Naive B cell (primary cell): ENCODE data around the gene OR8H2. TPM values are rescaled to one million over a fixed set of nuclear protein-coding genes. Genes with fewer than 3 reads are reported as not detected.
A peak's percentile ranks its signal among the peaks of the same experiment; 100 is the strongest.
"Not testable (repeated sequence)": the region's sequence is repeated elsewhere in the genome, so short reads cannot be mapped to it uniquely, and the experiment has no call there.

Experiments used
- ATAC-seq, 2 donors: fragments of 150-1000 bp; cut with Tn5 transposase; 2 replicates each; pipeline ENCODE4 v1.10.0; 2021; ENCODE audit warnings: low read depth in 2 of 2, mild to moderate bottlenecking in 2 of 2, moderate library complexity in 2 of 2
- DNase-seq: peaks from one replicate; pipeline ENCODE4 v3.0.0; 2022
- H3K27ac Mint-ChIP-seq, 6 donors: one replicate each; pipeline ENCODE4 v1.8.0; 2020 to 2022; ENCODE audit warnings: mild to moderate bottlenecking in 6 of 6, mixed read lengths in 6 of 6, moderate library complexity in 5 of 6, inconsistent platforms in 2 of 6
- H3K27me3 Mint-ChIP-seq, 3 donors: one replicate each; pipeline ENCODE4 v1.8.0; 2021 to 2022; ENCODE audit warnings: mixed read lengths in 3 of 3, mild to moderate bottlenecking in 1 of 3
- H3K36me3 Mint-ChIP-seq, 2 donors: one replicate each; pipeline ENCODE4 v1.8.0; 2020 to 2022; ENCODE audit warnings: mixed read lengths in 2 of 2, inconsistent platforms in 1 of 2, mild to moderate bottlenecking in 1 of 2
- H3K4me1 Mint-ChIP-seq, 3 donors: one replicate each; pipeline ENCODE4 v1.8.0; 2020 to 2022; ENCODE audit warnings: mixed read lengths in 3 of 3, inconsistent platforms in 1 of 3, mild to moderate bottlenecking in 1 of 3, moderate library complexity in 1 of 3
- H3K4me3 Mint-ChIP-seq, 8 donors: one replicate each; pipeline ENCODE4 v1.8.0; 2020 to 2022; ENCODE audit warnings: mild to moderate bottlenecking in 8 of 8, mixed read lengths in 8 of 8, moderate library complexity in 8 of 8, inconsistent platforms in 2 of 8
- H3K9me3 Mint-ChIP-seq, 7 donors: one replicate each; pipeline ENCODE4 v1.8.0; 2020 to 2022; ENCODE audit warnings: mixed read lengths in 7 of 7, mild to moderate bottlenecking in 5 of 7, inconsistent platforms in 2 of 7, moderate library complexity in 1 of 7
- polyA plus RNA-seq, 6 donors: library from polyadenylated mRNA; unstranded; fragments of 300-500 nt; fragmentation: Illumina TruSeq; gene quantifications; one replicate each; pipeline ENCODE4 v1.2.3, GENCODE V29; 2021; ENCODE audit warnings: low read depth in 6 of 6

OR8H2 gene
- polyA plus RNA-seq, result not detected

- H3K27ac Mint-ChIP-seq, result no peak within 1 kb of the TSS
- DNase-seq (no peak), ATAC-seq (no peak)
- no peak within 1 kb of the TSS for H3K4me3 Mint-ChIP-seq
- peaks cover 6 to 22% (median 9%) of the 10 kb centered on the region in 7 donors for H3K9me3 Mint-ChIP-seq
- H3K27me3 Mint-ChIP-seq, result no peaks in the 10 kb centered on the region
- no peaks in the 10 kb centered on the region for H3K36me3 Mint-ChIP-seq
- no peaks in the 10 kb centered on the region for H3K4me1 Mint-ChIP-seq
Observed at GRCh38 chr11:56103210-56103737, at the start of gene OR8H2. TSS of gene OR8H2 (plus strand) at chr11:56103687. CDS start at chr11:56105043, 1,356 bp downstream.

GRCh38 chr11:56056366-56056765 lies 47.1 kb upstream of the OR8H2 start:
- not testable (repeated sequence) for H3K4me3 Mint-ChIP-seq, H3K27me3 Mint-ChIP-seq, H3K27ac Mint-ChIP-seq, H3K4me1 Mint-ChIP-seq, H3K36me3 Mint-ChIP-seq, ATAC-seq, DNase-seq
- H3K9me3 Mint-ChIP-seq, result peaks cover 2 to 19% (median 7%) of the 10 kb centered on the region in 7 donors

- not testable (repeated sequence) for H3K36me3 Mint-ChIP-seq, H3K27me3 Mint-ChIP-seq
Observed at GRCh38 chr11:56057661-56058237, 45.7 kb upstream of the OR8H2 start.

DNA sequence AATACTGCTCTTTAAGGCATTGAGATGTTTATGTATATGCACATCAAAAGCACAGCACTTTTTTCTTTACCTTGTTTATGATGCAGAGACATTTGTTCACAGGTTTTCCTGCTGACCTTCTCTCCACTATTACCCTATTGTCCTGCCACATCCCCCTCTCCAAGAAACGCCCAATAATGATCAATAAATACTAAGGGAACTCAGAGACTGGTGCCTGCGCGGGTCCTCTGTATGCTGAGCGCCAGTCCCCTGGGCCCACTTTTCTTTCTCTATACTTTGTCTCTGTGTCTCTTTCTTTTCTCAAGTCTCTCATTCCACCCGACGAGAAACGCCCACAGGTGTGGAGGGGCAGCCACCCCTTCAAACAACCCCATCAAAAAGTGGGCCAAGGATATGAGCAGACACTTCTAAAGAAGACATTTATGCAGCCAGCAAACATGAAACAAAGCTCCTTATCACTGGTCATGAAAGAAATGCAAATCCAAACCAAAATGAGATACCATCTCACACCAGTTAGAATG lies 45.2 kb upstream of the OR8H2 start:
- peaks cover 2 to 16% (median 6%) of the 10 kb centered on the region in 7 donors for H3K9me3 Mint-ChIP-seq
- H3K27me3 Mint-ChIP-seq, H3K4me1 Mint-ChIP-seq, DNase-seq, ATAC-seq, H3K4me3 Mint-ChIP-seq, H3K27ac Mint-ChIP-seq, H3K36me3 Mint-ChIP-seq: not testable (repeated sequence)

More at GRCh38 chr11:56057661-56058237, 45.7 kb upstream of the OR8H2 start:
- H3K9me3 Mint-ChIP-seq, result peaks cover 2 to 17% (median 6%) of the 10 kb centered on the region in 7 donors
- H3K27ac Mint-ChIP-seq, H3K4me1 Mint-ChIP-seq, DNase-seq, H3K4me3 Mint-ChIP-seq, ATAC-seq: not testable (repeated sequence)

DNA sequence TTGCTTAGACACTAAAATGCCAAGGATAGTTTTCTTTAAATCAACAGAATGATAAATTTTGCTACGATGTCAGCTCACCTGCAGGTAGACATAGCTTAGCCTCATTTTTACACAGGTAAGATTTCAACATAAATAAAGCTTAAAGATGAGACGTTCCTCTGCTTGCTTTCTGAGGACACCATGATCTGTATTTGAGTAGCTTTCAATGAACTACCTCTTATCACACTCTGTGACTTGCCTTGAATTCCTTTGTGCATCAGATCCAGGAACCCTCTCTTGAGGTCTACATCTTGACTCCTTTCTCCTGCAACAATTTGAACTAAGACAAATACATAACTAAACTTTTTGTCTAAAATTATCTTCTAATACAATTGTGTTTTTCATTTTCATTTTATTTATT lies 36.5 kb upstream of the OR8H2 start:
- DNase-seq, result no peak
- peaks cover 0 to 9% (median 3%) of the 10 kb centered on the region in 7 donors for H3K9me3 Mint-ChIP-seq

DNA sequence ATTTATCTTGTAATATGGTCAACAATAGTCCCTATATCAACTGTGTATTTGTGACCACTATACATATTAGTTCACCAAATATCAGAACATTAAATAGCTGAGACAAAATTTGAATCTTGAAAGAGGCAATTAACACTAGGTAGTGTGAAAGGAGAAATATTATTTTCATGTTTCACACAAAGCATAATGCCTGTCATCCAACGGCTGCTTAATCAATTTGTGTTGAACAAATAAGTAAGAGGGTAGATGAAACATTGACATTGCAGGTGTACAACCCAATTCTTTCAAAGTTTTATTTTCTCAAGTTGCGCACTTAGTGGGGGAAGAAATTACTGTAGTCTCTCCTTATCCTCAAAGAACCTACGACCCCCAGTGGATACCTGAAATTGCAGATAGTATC lies 13.8 kb upstream of the OR8H2 start:
- Mint-ChIP-seq H3K9me3 (peaks cover 0 to 11% (median 4%) of the 10 kb centered on the region in 7 donors), H3K4me1 (no peaks in the 10 kb centered on the region), H3K4me3 (no peak overlapping the region), H3K27ac (no peak overlapping the region), H3K27me3 (no peaks in the 10 kb centered on the region), H3K36me3 (no peaks in the 10 kb centered on the region)
- DNase-seq (no peak), ATAC-seq (no peak)

More for the DNA sequence above, 36.5 kb upstream of the OR8H2 start:
- H3K27me3 Mint-ChIP-seq, result no peaks in the 10 kb centered on the region
- H3K36me3 Mint-ChIP-seq, result no peaks in the 10 kb centered on the region
- no peak overlapping the region for H3K27ac Mint-ChIP-seq
- no peaks in the 10 kb centered on the region for H3K4me1 Mint-ChIP-seq
- no peak overlapping the region for H3K4me3 Mint-ChIP-seq
- ATAC-seq, result no peak

DNA sequence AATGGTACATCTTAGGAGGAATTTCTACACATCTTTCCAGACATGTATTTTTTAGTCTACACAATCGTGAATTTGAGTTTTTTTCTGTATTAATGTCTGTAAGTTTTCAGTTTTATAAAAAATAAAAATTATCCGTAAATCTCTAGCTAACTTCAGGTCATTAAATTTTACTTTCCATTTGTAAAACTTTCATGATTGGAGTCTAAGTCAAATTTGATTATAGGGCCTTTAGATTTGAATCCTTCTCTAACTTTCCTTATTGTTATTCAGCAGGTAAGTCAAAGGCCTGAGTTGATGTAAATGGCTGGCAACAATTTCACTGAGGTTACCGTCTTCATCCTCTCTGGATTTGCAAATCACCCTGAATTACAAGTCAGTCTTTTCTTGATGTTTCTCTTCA lies 10.5 kb upstream of the OR8H2 start, which contains the start of gene OR8I2:
Gene OR8I2, plus strand, starts transcription at position 301 of the 400 bp plus-strand sequence. Its CDS starts 0 bp downstream, at position 301.
- no peak for ATAC-seq
- Mint-ChIP-seq H3K27ac (peak within 1 kb of the TSS in 1 of 6 donors; percentile 45), H3K4me3 (no peak within 1 kb of the TSS), H3K27me3 (no peaks in the 10 kb centered on the region), H3K9me3 (peaks cover 0 to 9% (median 1%) of the 10 kb centered on the region in 7 donors), H3K36me3 (no peaks in the 10 kb centered on the region), H3K4me1 (no peaks in the 10 kb centered on the region)
- no peak for DNase-seq

- no peaks in the 10 kb centered on the region for H3K4me1 Mint-ChIP-seq
- ATAC-seq, result no peak
- H3K4me3 Mint-ChIP-seq, result no peak within 1 kb of the TSS
- no peaks in the 10 kb centered on the region for H3K27me3 Mint-ChIP-seq
- H3K9me3 Mint-ChIP-seq, result peaks cover 2 to 14% (median 7%) of the 10 kb centered on the region in 7 donors
- H3K36me3 Mint-ChIP-seq, result no peaks in the 10 kb centered on the region
- DNase-seq, result no peak
- H3K27ac Mint-ChIP-seq, result no peak within 1 kb of the TSS
Observed at GRCh38 chr11:56122073-56122472, 18.6 kb downstream of the OR8H2 start, which contains the start of gene OR8H3. TSS of gene OR8H3 (plus strand) at chr11:56122373. CDS start at chr11:56122373, 0 bp downstream.

GRCh38 chr11:56140151-56140661 lies 36.7 kb downstream of the OR8H2 start, which contains the start of gene OR8J3:
TSS of gene OR8J3 (minus strand) at chr11:56140201. CDS start at chr11:56137718, 2,483 bp downstream.
- Mint-ChIP-seq H3K9me3 (peaks cover 0 to 39% (median 4%) of the 10 kb centered on the region in 7 donors), H3K36me3 (no peaks in the 10 kb centered on the region), H3K27ac (no peak within 1 kb of the TSS), H3K27me3 (no peaks in the 10 kb centered on the region), H3K4me1 (no peaks in the 10 kb centered on the region), H3K4me3 (no peak within 1 kb of the TSS)
- no peak for ATAC-seq
- DNase-seq, result no peak

- not testable (repeated sequence) for H3K27me3 Mint-ChIP-seq, H3K36me3 Mint-ChIP-seq, H3K27ac Mint-ChIP-seq, H3K4me3 Mint-ChIP-seq, ATAC-seq, H3K4me1 Mint-ChIP-seq, DNase-seq
- H3K9me3 Mint-ChIP-seq, result peaks cover 0 to 22% (median 4%) of the 10 kb centered on the region in 7 donors
Observed at GRCh38 chr11:56143681-56144080, 40.2 kb downstream of the OR8H2 start.

- no peak overlapping the region for H3K4me3 Mint-ChIP-seq
- H3K9me3 Mint-ChIP-seq, result peaks cover 2 to 26% (median 18%) of the 10 kb centered on the region in 7 donors
- no peak for DNase-seq
- ATAC-seq, result no peak
- no peaks in the 10 kb centered on the region for H3K4me1 Mint-ChIP-seq
- no peaks in the 10 kb centered on the region for H3K36me3 Mint-ChIP-seq
- H3K27me3 Mint-ChIP-seq, result no peaks in the 10 kb centered on the region
- H3K27ac Mint-ChIP-seq, result no peak overlapping the region
Observed at GRCh38 chr11:56151376-56151775, 47.9 kb downstream of the OR8H2 start.

DNA sequence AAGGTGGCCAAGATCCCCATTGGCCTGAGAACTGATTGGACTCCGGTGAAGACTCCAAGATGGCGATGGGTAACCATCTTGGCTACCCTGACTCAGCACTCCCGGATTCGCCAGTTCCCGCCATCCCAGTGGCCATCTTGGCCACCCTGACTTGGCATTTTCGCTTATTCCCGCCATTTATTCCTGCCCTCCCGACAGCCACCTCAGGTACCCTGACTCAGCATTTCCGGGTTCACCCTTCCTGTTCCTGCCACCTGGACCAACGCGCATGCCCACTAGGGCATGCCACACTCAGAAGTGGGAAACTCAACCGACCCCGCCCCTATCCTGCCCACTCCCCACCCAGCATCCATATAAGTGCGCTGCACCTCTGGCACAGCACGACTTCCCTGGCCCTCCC lies 48.8 kb downstream of the OR8H2 start:
- no peak overlapping the region for H3K4me3 Mint-ChIP-seq
- no peak for ATAC-seq
- H3K36me3 Mint-ChIP-seq, result no peaks in the 10 kb centered on the region
- H3K4me1 Mint-ChIP-seq, result no peaks in the 10 kb centered on the region
- peaks cover 8 to 28% (median 20%) of the 10 kb centered on the region in 7 donors for H3K9me3 Mint-ChIP-seq
- DNase-seq, result no peak
- H3K27me3 Mint-ChIP-seq, result no peaks in the 10 kb centered on the region
- no peak overlapping the region for H3K27ac Mint-ChIP-seq
